SJCRH30 (cell line): ENCODE data around the gene CPNE5. TPM values are rescaled to one million over a fixed set of nuclear protein-coding genes. Genes with fewer than 3 reads are reported as not detected.

Experiments
- DNase-seq, 2 experiments: peaks; one replicate each; pipeline ENCODE4 v3.0.0-alpha.2; 2015 to 2020
- H3K27ac ChIP-seq: fragments of 250-450 bp; sonication (Bioruptor Pico); 2 replicates; pipeline ENCODE4 v1.5.1; 2020; ENCODE audit warnings: mild to moderate bottlenecking, moderate library complexity
- H3K27me3 ChIP-seq: fragments of 250-450 bp; sonication (Bioruptor Pico); 2 replicates; pipeline ENCODE4 v1.5.1; 2020; ENCODE audit warnings: mild to moderate bottlenecking, moderate library complexity
- H3K36me3 ChIP-seq: fragments of 250-450 bp; sonication (Bioruptor Pico); 2 replicates; pipeline ENCODE4 v1.5.1; 2020; ENCODE audit warnings: mild to moderate bottlenecking, moderate library complexity
- H3K4me1 ChIP-seq: fragments of 250-450 bp; sonication (Bioruptor Pico); 2 replicates; pipeline ENCODE4 v1.5.1; 2020; ENCODE audit warnings: mild to moderate bottlenecking, moderate library complexity
- H3K4me3 ChIP-seq: fragments of 250-450 bp; sonication (Bioruptor Pico); 2 replicates; pipeline ENCODE4 v1.5.1; 2020; ENCODE audit warnings: mild to moderate bottlenecking, moderate library complexity
- H3K9me3 ChIP-seq: fragments of 250-450 bp; sonication (Bioruptor Pico); replicated peaks from 2 replicates; pipeline ENCODE4 v1.5.1; 2020; ENCODE audit warnings: mild to moderate bottlenecking, moderate library complexity
- total RNA-seq: library from RNA; depleted of rRNA; stranded (reverse); fragments of >200 nt; shearing (Covaris generic); gene quantifications from 2 replicates; pipeline ENCODE4 v1.2.3, GENCODE V29; 2014

CPNE5 gene
- total RNA-seq, 1 experiment from 2014 or later = 0.57 TPM

DNA sequence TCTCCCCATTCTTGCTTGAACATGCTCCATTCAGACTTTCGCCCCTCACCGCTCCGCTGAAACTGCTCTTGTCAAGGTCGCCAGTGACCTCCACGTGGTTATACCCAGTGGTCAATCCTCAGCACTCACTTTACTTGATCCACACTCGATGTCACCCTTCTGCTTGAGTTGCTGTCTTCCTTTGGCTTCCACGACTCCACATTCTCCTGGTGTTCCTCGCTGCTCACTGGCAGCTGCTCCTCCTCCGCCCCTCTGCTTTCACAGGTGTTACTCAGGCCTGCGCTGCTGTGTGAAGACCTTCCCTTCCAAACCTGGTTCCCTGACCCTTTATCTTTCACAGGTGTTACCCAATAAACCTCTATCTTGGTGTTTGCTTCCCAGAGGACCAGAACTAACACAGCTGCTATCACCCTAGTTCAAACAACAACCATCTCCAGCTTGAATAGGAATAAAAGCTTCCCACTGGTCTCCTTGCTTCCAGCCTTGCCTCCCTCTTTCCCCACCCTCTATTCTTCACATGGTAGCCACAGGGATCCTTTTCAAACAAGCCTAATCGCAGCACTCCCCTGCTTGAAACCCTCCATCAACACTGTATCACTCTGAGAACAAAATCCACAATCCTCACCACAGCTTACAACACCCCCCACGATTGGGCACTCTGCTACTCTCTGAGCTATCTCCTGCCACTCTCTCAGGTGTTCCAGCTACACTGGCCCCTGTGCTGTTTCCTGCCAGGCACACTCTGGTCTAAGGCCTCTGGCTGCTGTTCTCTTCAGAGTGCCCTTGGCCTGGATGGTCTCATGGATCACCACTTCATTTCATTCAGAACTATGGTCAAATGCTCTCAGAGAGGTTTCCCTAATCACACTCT is 24.7 kb upstream of the CPNE5 start:
- H3K36me3 ChIP-seq = peaks cover 32% of the 10 kb centered on the region
- DNase-seq = no peak
- H3K27ac ChIP-seq = no peak overlapping the region
- H3K4me3 ChIP-seq = no peak overlapping the region
- H3K27me3 ChIP-seq = no peaks in the 10 kb centered on the region
- no peaks in the 10 kb centered on the region for H3K9me3 ChIP-seq
- H3K4me1 ChIP-seq = no peaks in the 10 kb centered on the region

GRCh38 chr6:36862848-36863382 is 23.7 kb upstream of the CPNE5 start:
- Histone ChIP-seq H3K27me3 (no peaks in the 10 kb centered on the region), H3K27ac (no peak overlapping the region), H3K4me1 (no peaks in the 10 kb centered on the region), H3K4me3 (no peak overlapping the region), H3K9me3 (no peaks in the 10 kb centered on the region), H3K36me3 (peaks cover 29% of the 10 kb centered on the region)
- no peak for DNase-seq

- H3K27ac ChIP-seq = no peak overlapping the region
- no peaks in the 10 kb centered on the region for H3K27me3 ChIP-seq
- no peak for DNase-seq
- H3K36me3 ChIP-seq = peaks cover 26% of the 10 kb centered on the region
- no peaks in the 10 kb centered on the region for H3K4me1 ChIP-seq
- H3K9me3 ChIP-seq = no peaks in the 10 kb centered on the region
- no peak overlapping the region for H3K4me3 ChIP-seq
Observed at GRCh38 chr6:36862164-36862847, 23.1 kb upstream of the CPNE5 start.

DNA sequence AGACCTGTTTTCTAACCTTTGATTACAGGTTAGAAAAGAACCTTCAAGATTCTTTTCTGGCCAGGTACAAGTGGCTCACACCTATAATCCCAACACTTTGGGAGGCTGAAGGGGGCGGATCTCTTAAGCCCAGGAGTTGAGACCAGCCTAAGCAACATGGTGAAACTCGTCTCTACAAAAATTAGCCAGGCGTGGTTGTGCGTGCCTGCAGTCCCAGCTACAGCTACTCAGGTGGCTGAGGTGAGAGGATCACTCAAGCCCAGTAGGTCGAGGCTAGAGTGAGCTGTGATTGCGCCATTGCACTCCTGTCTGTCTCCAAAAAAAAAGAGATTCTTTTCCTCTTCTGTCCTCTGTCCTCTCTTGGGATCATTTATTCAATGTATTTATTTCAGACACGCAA is 20.9 kb upstream of the CPNE5 start:
- H3K36me3 ChIP-seq = peaks cover 24% of the 10 kb centered on the region

GRCh38 chr6:36858407-36858981 is 19.2 kb upstream of the CPNE5 start:
- Histone ChIP-seq H3K4me1 (peaks cover 2% of the 10 kb centered on the region; the same call in 1 of the 2 replicates), H3K27me3 (no peaks in the 10 kb centered on the region), H3K4me3 (no peak overlapping the region), H3K9me3 (no peaks in the 10 kb centered on the region), H3K27ac (no peak overlapping the region), H3K36me3 (peaks cover 33% of the 10 kb centered on the region)
- no peak for DNase-seq

More for the DNA sequence above, 20.9 kb upstream of the CPNE5 start:
- no peak for DNase-seq
- H3K27ac ChIP-seq = no peak overlapping the region
- H3K9me3 ChIP-seq = no peaks in the 10 kb centered on the region
- H3K27me3 ChIP-seq = no peaks in the 10 kb centered on the region
- H3K4me3 ChIP-seq = no peak overlapping the region
- H3K4me1 ChIP-seq = no peaks in the 10 kb centered on the region

DNA sequence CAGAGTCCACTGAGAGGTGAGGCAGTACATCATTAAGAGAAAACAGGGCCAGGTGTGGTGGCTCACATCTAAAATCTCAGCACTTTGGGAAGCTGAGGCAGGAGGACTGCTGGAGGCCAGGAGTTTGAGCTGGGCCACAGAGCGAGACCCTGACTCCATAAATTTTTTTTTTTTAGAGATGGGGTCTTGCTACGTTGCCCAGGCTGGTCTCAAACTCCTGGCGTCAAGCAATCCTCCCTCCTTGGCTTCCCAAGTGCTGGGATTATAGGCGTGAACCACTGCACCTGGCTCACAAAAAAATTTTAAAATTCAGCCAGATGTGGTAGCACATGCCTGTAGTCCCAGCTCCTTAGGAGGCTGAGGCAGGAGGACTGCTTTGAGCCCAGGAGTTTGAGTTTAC is 18.1 kb upstream of the CPNE5 start:
- Histone ChIP-seq H3K4me3 (no peak overlapping the region), H3K27ac (no peak overlapping the region), H3K36me3 (peaks cover 32% of the 10 kb centered on the region), H3K4me1 (peaks cover 4% of the 10 kb centered on the region; the same call in 1 of the 2 replicates), H3K9me3 (no peaks in the 10 kb centered on the region), H3K27me3 (no peaks in the 10 kb centered on the region)
- DNase-seq = no peak

- H3K27ac ChIP-seq = no peak overlapping the region
- H3K9me3 ChIP-seq = no peaks in the 10 kb centered on the region
- peaks cover 4% of the 10 kb centered on the region; the same call in 1 of the 2 replicates for H3K4me1 ChIP-seq
- peaks cover 29% of the 10 kb centered on the region for H3K36me3 ChIP-seq
- DNase-seq = no peak
- H3K27me3 ChIP-seq = no peaks in the 10 kb centered on the region
- no peak overlapping the region for H3K4me3 ChIP-seq
Observed at GRCh38 chr6:36856277-36856676, 17.0 kb upstream of the CPNE5 start.

- Histone ChIP-seq H3K27me3 (no peaks in the 10 kb centered on the region), H3K36me3 (peaks cover 23% of the 10 kb centered on the region), H3K4me1 (peaks cover 4% of the 10 kb centered on the region; the same call in 1 of the 2 replicates), H3K27ac (no peak overlapping the region), H3K4me3 (no peak overlapping the region), H3K9me3 (no peaks in the 10 kb centered on the region)
- no peak for DNase-seq
Observed at GRCh38 chr6:36855750-36856149, 16.5 kb upstream of the CPNE5 start.

- Histone ChIP-seq H3K27me3 (no peaks in the 10 kb centered on the region), H3K27ac (no peak overlapping the region), H3K4me1 (peaks cover 6% of the 10 kb centered on the region; the same call in 1 of the 2 replicates), H3K9me3 (no peaks in the 10 kb centered on the region), H3K4me3 (no peak overlapping the region), H3K36me3 (peaks cover 21% of the 10 kb centered on the region)
- no peak for DNase-seq
Observed at GRCh38 chr6:36853325-36853724, 14.1 kb upstream of the CPNE5 start.

DNA sequence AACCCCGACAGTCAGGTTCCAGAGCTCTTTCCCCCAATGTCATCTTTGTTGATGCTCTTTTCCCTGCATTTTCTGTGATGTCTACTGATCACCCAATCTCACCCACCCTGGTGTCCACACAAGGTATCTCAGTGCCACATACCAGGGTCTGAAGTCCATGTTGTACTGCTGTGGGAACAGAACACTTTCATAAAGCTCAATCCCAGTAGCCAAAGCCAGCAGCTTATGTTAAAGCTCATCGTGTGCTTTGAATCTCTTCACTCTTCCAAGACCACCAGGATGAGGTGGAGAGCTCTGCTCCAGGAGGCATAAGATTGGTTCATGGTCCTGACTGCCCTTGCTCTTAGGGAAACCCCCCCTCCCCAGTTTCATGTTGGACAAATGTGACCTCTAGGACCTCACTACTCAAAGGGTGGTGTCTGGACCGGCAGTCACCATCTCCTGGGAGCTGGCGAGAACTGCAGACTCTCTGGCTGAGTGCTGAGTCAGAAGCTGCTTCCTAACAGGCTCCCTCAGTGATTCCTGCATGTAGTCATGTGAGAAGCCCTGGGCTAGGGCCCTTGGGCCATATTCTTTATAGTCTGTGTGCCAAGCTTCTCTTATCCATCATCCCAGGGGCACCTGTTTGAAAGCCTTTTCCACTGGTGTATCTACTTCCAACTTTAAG is 13.4 kb upstream of the CPNE5 start:
- Histone ChIP-seq H3K27me3 (no peaks in the 10 kb centered on the region), H3K36me3 (peaks cover 21% of the 10 kb centered on the region), H3K4me3 (no peak overlapping the region), H3K4me1 (peaks cover 10% of the 10 kb centered on the region; the same call in 1 of the 2 replicates), H3K9me3 (no peaks in the 10 kb centered on the region), H3K27ac (no peak overlapping the region)
- no peak for DNase-seq

DNA sequence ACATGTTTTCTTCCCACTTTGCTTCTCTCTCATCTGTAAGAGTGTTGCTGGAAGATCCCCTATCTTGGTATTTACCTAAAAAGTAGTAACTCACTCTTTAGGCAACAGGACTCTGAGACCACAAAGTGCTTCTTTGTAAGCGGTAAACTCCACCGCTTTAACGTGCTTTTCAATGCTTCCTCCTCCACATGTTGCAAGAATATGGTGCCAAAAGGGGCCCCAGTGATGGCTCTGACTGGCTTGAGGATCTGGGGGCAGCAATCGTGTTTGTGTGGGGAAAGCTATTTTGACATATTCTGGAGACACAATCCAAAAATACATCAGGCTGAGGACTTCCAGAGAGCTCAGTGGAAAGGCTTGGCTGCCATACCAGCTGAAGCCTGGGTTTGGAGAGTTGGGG is 12.4 kb upstream of the CPNE5 start:
- Histone ChIP-seq H3K27ac (no peak overlapping the region), H3K9me3 (no peaks in the 10 kb centered on the region), H3K27me3 (no peaks in the 10 kb centered on the region), H3K36me3 (peaks cover 21% of the 10 kb centered on the region), H3K4me3 (no peak overlapping the region), H3K4me1 (peaks cover 10% of the 10 kb centered on the region; the same call in 1 of the 2 replicates)
- DNase-seq = no peak

GRCh38 chr6:36851149-36851614 is 11.9 kb upstream of the CPNE5 start:
- peak; percentile 47 to 79 for DNase-seq
- Histone ChIP-seq H3K4me3 (no peak overlapping the region), H3K36me3 (peaks cover 18% of the 10 kb centered on the region), H3K27ac (no peak overlapping the region), H3K4me1 (peaks cover 10% of the 10 kb centered on the region; the same call in 1 of the 2 replicates), H3K27me3 (no peaks in the 10 kb centered on the region), H3K9me3 (no peaks in the 10 kb centered on the region)

- no peaks in the 10 kb centered on the region for H3K27me3 ChIP-seq
- no peak overlapping the region for H3K4me3 ChIP-seq
- H3K4me1 ChIP-seq = peaks cover 10% of the 10 kb centered on the region; the same call in 1 of the 2 replicates
- H3K27ac ChIP-seq = no peak overlapping the region
- no peaks in the 10 kb centered on the region for H3K9me3 ChIP-seq
- peaks cover 13% of the 10 kb centered on the region for H3K36me3 ChIP-seq
- DNase-seq = no peak
Observed at GRCh38 chr6:36850021-36850420, 10.8 kb upstream of the CPNE5 start.
